ENCODE measurements around the gene C9orf85. TPM values are rescaled to one million over a fixed set of nuclear protein-coding genes. Genes with fewer than 3 reads are reported as not detected.
A peak's percentile ranks its signal among the peaks of the same experiment; 100 is the strongest.

C9orf85 gene
- total and polyA plus RNA-seq, 2 experiments from 2014 or later = 12.2 to 20.3 TPM

- Histone ChIP-seq H4K20me1 (ENCODE audit: insufficient read depth, poor library complexity, severe bottlenecking) (no peaks in the 10 kb centered on the region), H3K4me3 (no peak overlapping the region), H3K4me1 (ENCODE audit: insufficient read depth) (peaks cover 22% of the 10 kb centered on the region), H3K36me3 (replicated peaks; ENCODE audit: insufficient read depth, low read depth) (no peaks in the 10 kb centered on the region), H3K27ac (peak overlapping the region; percentile 22), H3K4me2 (no peak overlapping the region), H2AFZ (no peak overlapping the region), H3K79me2 (peaks cover 61% of the 10 kb centered on the region), H3K27me3 (no peaks in the 10 kb centered on the region), H3K9me3 (ENCODE audit: low read depth) (no peaks in the 10 kb centered on the region), H3K9me2 (replicated peaks; ENCODE audit: insufficient read depth) (no peaks in the 10 kb centered on the region)
- no peak for DNase-seq (ENCODE audit: low spot score)
- WGBS (ENCODE audit: low lambda C conversion rate, missing lambda C conversion rate) = 50% methylated on average over 2 of the region's 2 CpGs
- TF ChIP-seq EZH2 (IDR thresholded peaks at IDR 0.05; ENCODE audit: borderline replicate concordance) = no peak
These were observed 18.5 kb downstream of the C9orf85 start for GRCh38 chr9:71929791-71930440.

- Histone ChIP-seq H3K9me2 (replicated peaks; ENCODE audit: insufficient read depth) (no peaks in the 10 kb centered on the region), H3K79me2 (peaks cover 63% of the 10 kb centered on the region), H4K20me1 (ENCODE audit: insufficient read depth, poor library complexity, severe bottlenecking) (no peaks in the 10 kb centered on the region), H3K36me3 (replicated peaks; ENCODE audit: insufficient read depth, low read depth) (no peaks in the 10 kb centered on the region), H3K27me3 (no peaks in the 10 kb centered on the region), H3K27ac (peak overlapping the region; percentile 1), H3K4me3 (no peak overlapping the region), H2AFZ (no peak overlapping the region), H3K4me2 (no peak overlapping the region), H3K4me1 (ENCODE audit: insufficient read depth) (peaks cover 22% of the 10 kb centered on the region), H3K9me3 (ENCODE audit: low read depth) (no peaks in the 10 kb centered on the region)
- TF ChIP-seq CTCF (IDR thresholded peaks at IDR 0.05; ENCODE audit: poor library complexity) (no peak), EZH2phosphoT487 (IDR thresholded peaks at IDR 0.05; ENCODE audit: low read depth, severe bottlenecking, unreplicated experiment) (no peak), EZH2 (IDR thresholded peaks at IDR 0.05; ENCODE audit: borderline replicate concordance) (no peak)
- WGBS (ENCODE audit: low lambda C conversion rate, missing lambda C conversion rate) = 47% methylated on average over 2 of the region's 2 CpGs
- no peak for DNase-seq (ENCODE audit: low spot score)
These were observed 19.7 kb downstream of the C9orf85 start for GRCh38 chr9:71931166-71931565.

- H4K20me1 ChIP-seq (ENCODE audit: insufficient read depth, poor library complexity, severe bottlenecking) = peaks cover 4% of the 10 kb centered on the region
- no peaks in the 10 kb centered on the region for H3K36me3 ChIP-seq (replicated peaks; ENCODE audit: insufficient read depth, low read depth)
- no peaks in the 10 kb centered on the region for H3K27me3 ChIP-seq
- no peak for TF ChIP-seq EZH2phosphoT487 (IDR thresholded peaks at IDR 0.05; ENCODE audit: low read depth, severe bottlenecking, unreplicated experiment)
- TF ChIP-seq CTCF (IDR thresholded peaks at IDR 0.05; ENCODE audit: poor library complexity) = no peak
- no peak for TF ChIP-seq EZH2 (IDR thresholded peaks at IDR 0.05; ENCODE audit: borderline replicate concordance)
- H2AFZ ChIP-seq = no peak overlapping the region
- peaks cover 4% of the 10 kb centered on the region for H3K4me1 ChIP-seq (ENCODE audit: insufficient read depth)
- no peaks in the 10 kb centered on the region for H3K9me2 ChIP-seq (replicated peaks; ENCODE audit: insufficient read depth)
- WGBS (ENCODE audit: low lambda C conversion rate, missing lambda C conversion rate) = 78% methylated on average over 1 of the region's 1 CpG
- DNase-seq (ENCODE audit: low spot score) = no peak
- H3K4me3 ChIP-seq = no peak overlapping the region
- H3K4me2 ChIP-seq = no peak overlapping the region
- no peaks in the 10 kb centered on the region for H3K9me3 ChIP-seq (ENCODE audit: low read depth)
- no peak overlapping the region for H3K27ac ChIP-seq
- H3K79me2 ChIP-seq = peaks cover 84% of the 10 kb centered on the region
These were observed 24.6 kb downstream of the C9orf85 start for GRCh38 chr9:71936066-71936465.

GRCh38 chr9:71937070-71937625 is 25.7 kb downstream of the C9orf85 start:
- Histone ChIP-seq H3K4me1 (ENCODE audit: insufficient read depth) (peaks cover 4% of the 10 kb centered on the region), H3K36me3 (replicated peaks; ENCODE audit: insufficient read depth, low read depth) (no peaks in the 10 kb centered on the region), H2AFZ (no peak overlapping the region), H3K9me3 (ENCODE audit: low read depth) (no peaks in the 10 kb centered on the region), H3K79me2 (peaks cover 81% of the 10 kb centered on the region), H3K9me2 (replicated peaks; ENCODE audit: insufficient read depth) (no peaks in the 10 kb centered on the region), H4K20me1 (ENCODE audit: insufficient read depth, poor library complexity, severe bottlenecking) (peaks cover 4% of the 10 kb centered on the region), H3K27ac (no peak overlapping the region), H3K4me2 (no peak overlapping the region), H3K4me3 (no peak overlapping the region), H3K27me3 (no peaks in the 10 kb centered on the region)
- no peak for DNase-seq (ENCODE audit: low spot score)
- TF ChIP-seq CTCF (IDR thresholded peaks at IDR 0.05; ENCODE audit: poor library complexity) (no peak), EZH2 (IDR thresholded peaks at IDR 0.05; ENCODE audit: borderline replicate concordance) (no peak), EZH2phosphoT487 (IDR thresholded peaks at IDR 0.05; ENCODE audit: low read depth, severe bottlenecking, unreplicated experiment) (no peak)
- 77% methylated on average over 4 of the region's 4 CpGs for WGBS (ENCODE audit: low lambda C conversion rate, missing lambda C conversion rate)
